ENCODE data around the gene POTEB. TPM values are rescaled to one million over a fixed set of nuclear protein-coding genes. Genes with fewer than 3 reads are reported as not detected.

Gene POTEB
- total RNA-seq = not detected in 2 replicates

GRCh38 chr15:21877635-21878034, at the start of gene POTEB:
TSS of gene POTEB (minus strand) at chr15:21877735. CDS start at chr15:21877246, 489 bp downstream.

Small RNA genes within 50 kb of the gene (small RNA-seq; reads per million reads assigned to genes)
- not detected for gene MIR3118-4
- gene RNU6-631P = not detected

Other genes with a start within 250 kb of the POTEB start
- gene OR4M2, start 202.8 kb upstream of the POTEB start, total RNA-seq = not detected in 2 replicates